Kidney epithelial cell (primary cell): ENCODE results near the gene TAPT1. TPM values are rescaled to one million over a fixed set of nuclear protein-coding genes. Genes with fewer than 3 reads are reported as not detected.

Experiments used
- DNase-seq: peaks from one replicate; pipeline ENCODE4 v3.0.0-alpha.2; 2010; ENCODE audit warnings: low read depth
- H3K27me3 ChIP-seq: 2 replicates; pipeline ENCODE4 v1.6.0; 2011; ENCODE audit warnings: low read length; ENCODE audit not compliant: control insufficient read depth, insufficient read depth
- H3K36me3 ChIP-seq: 2 replicates; pipeline ENCODE4 v1.5.1; 2011; ENCODE audit warnings: low read length; ENCODE audit not compliant: control insufficient read depth, insufficient read depth
- H3K4me3 ChIP-seq: 2 replicates; pipeline ENCODE4 v1.5.1; 2011; ENCODE audit warnings: low read depth, mild to moderate bottlenecking, control low read depth, low read length
- CTCF ChIP-seq: IDR thresholded peaks from 2 replicates; pipeline ENCODE4 v1.5.1; 2011; ENCODE audit warnings: mild to moderate bottlenecking, moderate library complexity, low read length, control low read depth, inconsistent platforms; ENCODE audit not compliant: insufficient read depth, poor library complexity, severe bottlenecking
- total RNA-seq: library from RNA; depleted of rRNA; stranded (reverse); fragments of >200 nt; gene quantifications from 2 replicates; pipeline ENCODE4 v1.2.3, GENCODE V29; 2015

TAPT1 gene
- total RNA-seq, 1 donor from 2014 or later, result 18.8 TPM

GRCh38 chr4:16116019-16116418 is 110.3 kb downstream of the TAPT1 start:
- no peaks in the 10 kb centered on the region for H3K27me3 ChIP-seq
- no peak overlapping the region for H3K4me3 ChIP-seq
- no peak for DNase-seq
- H3K36me3 ChIP-seq, result no peaks in the 10 kb centered on the region
- TF ChIP-seq CTCF, result no peak

GRCh38 chr4:16114546-16114945 is 111.7 kb downstream of the TAPT1 start:
- H3K36me3 ChIP-seq, result no peaks in the 10 kb centered on the region
- H3K4me3 ChIP-seq, result no peak overlapping the region
- no peak for TF ChIP-seq CTCF
- no peak for DNase-seq
- H3K27me3 ChIP-seq, result no peaks in the 10 kb centered on the region

GRCh38 chr4:16113741-16114140 is 112.5 kb downstream of the TAPT1 start:
- H3K4me3 ChIP-seq, result no peak overlapping the region
- H3K36me3 ChIP-seq, result no peaks in the 10 kb centered on the region
- H3K27me3 ChIP-seq, result no peaks in the 10 kb centered on the region
- no peak for DNase-seq
- TF ChIP-seq CTCF, result no peak

- H3K36me3 ChIP-seq, result no peaks in the 10 kb centered on the region
- no peaks in the 10 kb centered on the region for H3K27me3 ChIP-seq
- no peak overlapping the region for H3K4me3 ChIP-seq
- no peak for DNase-seq
- TF ChIP-seq CTCF, result no peak
These were observed 114.7 kb downstream of the TAPT1 start for GRCh38 chr4:16111533-16111932.

GRCh38 chr4:16110661-16111290 is 115.5 kb downstream of the TAPT1 start:
- TF ChIP-seq CTCF, result no peak
- DNase-seq, result no peak
- H3K36me3 ChIP-seq, result no peaks in the 10 kb centered on the region
- H3K27me3 ChIP-seq, result no peaks in the 10 kb centered on the region
- no peak overlapping the region for H3K4me3 ChIP-seq

Other genes starting within 250 kb of the TAPT1 start
- 69.0 and 74.8 TPM in 2 replicates for gene PROM1, start 142.4 kb downstream of the TAPT1 start, total RNA-seq